Activated T-cell treated with anti-CD3 and anti-CD28 coated beads for 4 hours (primary cell): Measurements from ENCODE around the gene PXMP4.

ENCODE experiments used
- DNase-seq: peaks from one replicate; pipeline ENCODE4 v3.0.0-alpha.2; 2020

The PXMP4 gene

GRCh38 chr20:33681288-33681687 is 38.8 kb downstream of the PXMP4 start:
- DNase-seq, result no peak

- DNase-seq, result no peak
These were observed 39.4 kb downstream of the PXMP4 start for GRCh38 chr20:33680686-33681085.

- no peak for DNase-seq
These were observed 40.2 kb downstream of the PXMP4 start for GRCh38 chr20:33679758-33680485.

GRCh38 chr20:33677991-33678702 is 42.0 kb downstream of the PXMP4 start:
- DNase-seq, result no peak

- DNase-seq, result no peak
These were observed 43.2 kb downstream of the PXMP4 start for GRCh38 chr20:33676652-33677645.

GRCh38 chr20:33676121-33676520 is 44.0 kb downstream of the PXMP4 start:
- no peak for DNase-seq

- no peak for DNase-seq
These were observed 44.8 kb downstream of the PXMP4 start for GRCh38 chr20:33675136-33675959.

- no peak for DNase-seq
These were observed 45.6 kb downstream of the PXMP4 start, which contains the start of gene NECAB3 for GRCh38 chr20:33674294-33675135. Gene NECAB3 (minus strand): TSS chr20:33674428. CDS start chr20:33674352, 76 bp downstream.

GRCh38 chr20:33673410-33674293 is 46.5 kb downstream of the PXMP4 start:
- DNase-seq, result no peak

- DNase-seq, result no peak
These were observed 47.0 kb downstream of the PXMP4 start for GRCh38 chr20:33673114-33673409.

GRCh38 chr20:33672426-33673113 is 47.5 kb downstream of the PXMP4 start:
- DNase-seq, result no peak

GRCh38 chr20:33671573-33672288 is 48.4 kb downstream of the PXMP4 start:
- DNase-seq, result no peak

- DNase-seq, result no peak
These were observed 49.2 kb downstream of the PXMP4 start for GRCh38 chr20:33670715-33671499.

- no peak for DNase-seq
These were observed 50.1 kb downstream of the PXMP4 start for GRCh38 chr20:33669873-33670640.

GRCh38 chr20:33669224-33669623 is 50.9 kb downstream of the PXMP4 start:
- DNase-seq, result no peak

GRCh38 chr20:33668466-33669155 is 51.5 kb downstream of the PXMP4 start:
- DNase-seq, result no peak
